Breast epithelium (tissue), 3 donors: Measurements from ENCODE around the gene STAMBPL1.

Experiments used
- POLR2AphosphoS5 ChIP-seq, 3 donors: sonication (generic); formaldehyde crosslinking; IDR thresholded peaks; one replicate each; pipeline ENCODE4 v1.6.1; 2017; ENCODE audit warnings: antibody characterized with exemption in 3 of 3
- TF ChIP-seq, protein P1 (sequence below), 3 donors: fragments of 450-650 bp; IDR thresholded peaks; one replicate each; pipeline ENCODE4 v1.5.1; 2016 to 2017; ENCODE audit warnings: antibody characterized with exemption in 3 of 3, mild to moderate bottlenecking in 3 of 3, moderate library complexity in 3 of 3

- TF ChIP-seq POLR2AphosphoS5 (IDR thresholded peaks at IDR 0.05): no peak
- TF ChIP-seq, protein P1, sequence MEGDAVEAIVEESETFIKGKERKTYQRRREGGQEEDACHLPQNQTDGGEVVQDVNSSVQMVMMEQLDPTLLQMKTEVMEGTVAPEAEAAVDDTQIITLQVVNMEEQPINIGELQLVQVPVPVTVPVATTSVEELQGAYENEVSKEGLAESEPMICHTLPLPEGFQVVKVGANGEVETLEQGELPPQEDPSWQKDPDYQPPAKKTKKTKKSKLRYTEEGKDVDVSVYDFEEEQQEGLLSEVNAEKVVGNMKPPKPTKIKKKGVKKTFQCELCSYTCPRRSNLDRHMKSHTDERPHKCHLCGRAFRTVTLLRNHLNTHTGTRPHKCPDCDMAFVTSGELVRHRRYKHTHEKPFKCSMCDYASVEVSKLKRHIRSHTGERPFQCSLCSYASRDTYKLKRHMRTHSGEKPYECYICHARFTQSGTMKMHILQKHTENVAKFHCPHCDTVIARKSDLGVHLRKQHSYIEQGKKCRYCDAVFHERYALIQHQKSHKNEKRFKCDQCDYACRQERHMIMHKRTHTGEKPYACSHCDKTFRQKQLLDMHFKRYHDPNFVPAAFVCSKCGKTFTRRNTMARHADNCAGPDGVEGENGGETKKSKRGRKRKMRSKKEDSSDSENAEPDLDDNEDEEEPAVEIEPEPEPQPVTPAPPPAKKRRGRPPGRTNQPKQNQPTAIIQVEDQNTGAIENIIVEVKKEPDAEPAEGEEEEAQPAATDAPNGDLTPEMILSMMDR (IDR thresholded peaks at IDR 0.05): no peak
These were observed 40.2 kb downstream of the STAMBPL1 start for GRCh38 chr10:88920198-88920597.
